ENCODE measurements around the gene CFAP68.

GRCh38 chr11:111845276-111846028, 33.9 kb upstream of the CFAP68 start:
- TF ChIP-seq EZH2 (IDR thresholded peaks at IDR 0.05; ENCODE audit: borderline replicate concordance, low read length) (no peak), CTCF (conservative IDR thresholded peaks at IDR 0.05 in 1 of 2, IDR thresholded peaks at IDR 0.05 in 1 of 2; ENCODE audit: extremely low read depth in 1 of 2, insufficient read depth in 1 of 2, low read depth in 1 of 2, low read length in 2 of 2) (no peak)
